RPMI8226 (cell line): Measurements from ENCODE around the gene STK25.

ENCODE experiments used
- DNase-seq: peaks from one replicate; pipeline ENCODE4 v3.0.0-alpha.2; 2015

Gene STK25

GRCh38 chr2:241508240-241509154, at the start of gene STK25:
Gene STK25, minus strand, starts transcription at chr2:241508584. Its CDS starts 549 bp downstream, at chr2:241508035.
- peak; percentile 95 for DNase-seq

GRCh38 chr2:241556746-241557145, 48.4 kb upstream of the STK25 start:
- DNase-seq, result no peak

- no peak for DNase-seq
Observed at GRCh38 chr2:241555711-241556110, 47.3 kb upstream of the STK25 start.

- no peak for DNase-seq
Observed at GRCh38 chr2:241554610-241555322, 46.4 kb upstream of the STK25 start.

- DNase-seq, result no peak
Observed at GRCh38 chr2:241553981-241554380, 45.6 kb upstream of the STK25 start.

GRCh38 chr2:241553512-241553830, 45.1 kb upstream of the STK25 start:
- DNase-seq, result no peak

- DNase-seq, result no peak
Observed at GRCh38 chr2:241551998-241552737, 43.8 kb upstream of the STK25 start.

- DNase-seq, result no peak
Observed at GRCh38 chr2:241551599-241551997, 43.2 kb upstream of the STK25 start.

- no peak for DNase-seq
Observed at GRCh38 chr2:241550616-241551580, 42.5 kb upstream of the STK25 start.

- DNase-seq, result no peak
Observed at GRCh38 chr2:241548451-241548835, 40.1 kb upstream of the STK25 start.

- DNase-seq, result no peak
Observed at GRCh38 chr2:241547781-241548450, 39.5 kb upstream of the STK25 start.

GRCh38 chr2:241546771-241547498, 38.6 kb upstream of the STK25 start:
- DNase-seq, result no peak

GRCh38 chr2:241545523-241546473, 37.4 kb upstream of the STK25 start:
- DNase-seq, result no peak

- no peak for DNase-seq
Observed at GRCh38 chr2:241545106-241545505, 36.7 kb upstream of the STK25 start.

- no peak for DNase-seq
Observed at GRCh38 chr2:241542278-241542605, 33.9 kb upstream of the STK25 start.

- no peak for DNase-seq
Observed at GRCh38 chr2:241541564-241542277, 33.3 kb upstream of the STK25 start.

GRCh38 chr2:241540771-241541561, 32.6 kb upstream of the STK25 start:
- no peak for DNase-seq

GRCh38 chr2:241540401-241540770, 32.0 kb upstream of the STK25 start:
- no peak for DNase-seq
